H1 (cell line): ENCODE results near the gene TTC3.

Experiments
- GABPA ChIP-seq: IDR thresholded peaks from 2 replicates; pipeline ENCODE4 v1.6.1; 2011; ENCODE audit warnings: mild to moderate bottlenecking, low read length, moderate library complexity, borderline replicate concordance; ENCODE audit not compliant: insufficient read depth
- SIN3A ChIP-seq, 2 experiments: IDR thresholded peaks in 1 of 2; conservative IDR thresholded peaks in 1 of 2; 2 replicates each; pipeline ENCODE4 v1.6.1; 2011 to 2012; ENCODE audit warnings: low read length in 2 of 2, improper control_type of control experiment in 1 of 2, low read depth in 1 of 2, mild to moderate bottlenecking in 1 of 2
- TF ChIP-seq, protein P1 (sequence below), 3 experiments: IDR thresholded peaks; 1 replicate in 2 of 3; 2 replicates in 1 of 3; pipeline versions ENCODE4 v1.5.1 to v1.6.1; 2011; ENCODE audit warnings: low read length in 3 of 3, mild to moderate bottlenecking in 3 of 3, inconsistent platforms in 2 of 3, low read depth in 1 of 3, moderate library complexity in 1 of 3; ENCODE audit not compliant: insufficient read depth in 1 of 3; ENCODE audit errors: control extremely low read depth in 1 of 3

DNA sequence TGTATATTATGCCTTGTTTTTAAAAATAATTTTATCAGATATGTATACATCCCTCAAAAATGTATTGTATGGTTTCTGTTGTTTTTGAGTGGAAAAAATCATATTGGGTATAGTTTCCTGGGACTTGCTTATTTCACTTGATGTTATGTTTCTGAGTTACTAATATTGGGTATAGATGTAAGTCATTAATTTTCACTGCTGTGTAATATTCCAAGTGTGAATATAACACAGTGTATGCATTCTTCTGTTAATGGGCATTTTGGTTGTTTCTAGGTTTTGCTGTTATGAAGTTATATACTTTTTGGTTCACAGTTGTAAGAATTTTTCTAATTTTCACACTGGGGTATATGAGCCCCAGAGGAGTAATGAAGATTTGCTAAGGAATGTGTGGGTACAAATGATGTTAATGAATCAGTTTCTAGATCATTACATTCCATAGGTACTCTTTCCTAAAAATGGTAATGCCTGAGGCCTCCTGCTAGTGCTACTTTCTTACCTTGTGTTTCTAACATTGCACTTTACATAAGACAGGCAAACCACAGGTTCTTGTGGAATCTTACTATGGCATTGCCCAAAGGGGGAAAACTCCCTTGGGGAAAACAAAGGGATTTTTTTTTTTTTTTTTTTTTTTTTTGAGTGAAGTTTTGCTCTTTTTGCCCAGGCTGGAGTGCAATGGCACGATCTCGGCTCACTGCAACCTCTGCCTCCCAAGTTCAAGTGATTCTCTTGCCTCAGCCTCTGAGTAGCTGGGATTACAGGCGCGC, 3.2 kb downstream of the TTC3 start:
- TF ChIP-seq GABPA (no peak), SIN3A (conservative IDR thresholded peaks at IDR 0.05 in 1 of 2, IDR thresholded peaks at IDR 0.05 in 1 of 2; ENCODE audit: low read depth in 1 of 2, low read length in 2 of 2) (no peak)
- TF ChIP-seq, protein P1, sequence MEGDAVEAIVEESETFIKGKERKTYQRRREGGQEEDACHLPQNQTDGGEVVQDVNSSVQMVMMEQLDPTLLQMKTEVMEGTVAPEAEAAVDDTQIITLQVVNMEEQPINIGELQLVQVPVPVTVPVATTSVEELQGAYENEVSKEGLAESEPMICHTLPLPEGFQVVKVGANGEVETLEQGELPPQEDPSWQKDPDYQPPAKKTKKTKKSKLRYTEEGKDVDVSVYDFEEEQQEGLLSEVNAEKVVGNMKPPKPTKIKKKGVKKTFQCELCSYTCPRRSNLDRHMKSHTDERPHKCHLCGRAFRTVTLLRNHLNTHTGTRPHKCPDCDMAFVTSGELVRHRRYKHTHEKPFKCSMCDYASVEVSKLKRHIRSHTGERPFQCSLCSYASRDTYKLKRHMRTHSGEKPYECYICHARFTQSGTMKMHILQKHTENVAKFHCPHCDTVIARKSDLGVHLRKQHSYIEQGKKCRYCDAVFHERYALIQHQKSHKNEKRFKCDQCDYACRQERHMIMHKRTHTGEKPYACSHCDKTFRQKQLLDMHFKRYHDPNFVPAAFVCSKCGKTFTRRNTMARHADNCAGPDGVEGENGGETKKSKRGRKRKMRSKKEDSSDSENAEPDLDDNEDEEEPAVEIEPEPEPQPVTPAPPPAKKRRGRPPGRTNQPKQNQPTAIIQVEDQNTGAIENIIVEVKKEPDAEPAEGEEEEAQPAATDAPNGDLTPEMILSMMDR (IDR thresholded peaks at IDR 0.05; ENCODE audit: control extremely low read depth in 1 of 3, insufficient read depth in 1 of 3, low read depth in 1 of 3, low read length in 3 of 3), result no peak
